AG04449 (cell line): ENCODE data around the gene TNK2.

ENCODE experiments used
- CTCF ChIA-PET: fragments of 350-600 bp; formaldehyde crosslinking; extraction: SDS; loops from one replicate; lab custom pipeline; 2021; ENCODE audit warnings: antibody characterized with exemption; lab: Yijun Ruan, JAX
- POLR2A ChIA-PET: fragments of 400-600, 350-600 bp; formaldehyde crosslinking; extraction: SDS; loops from one replicate; lab custom pipeline; 2020; ENCODE audit warnings: antibody characterized with exemption, inconsistent platforms; lab: Yijun Ruan, JAX
- DNase-seq: peaks from one replicate; pipeline ENCODE4 v3.0.0-alpha.2; 2010; ENCODE audit warnings: low read depth, low spot score
- H3K4me3 ChIP-seq: 2 replicates; pipeline ENCODE4 v1.5.1; 2011; ENCODE audit warnings: low read depth, mild to moderate bottlenecking, control low read depth, low read length
- TF ChIP-seq, protein P1 (sequence below): IDR thresholded peaks from one replicate; pipeline ENCODE4 v1.5.1; 2011; ENCODE audit warnings: mild to moderate bottlenecking, moderate library complexity, low read length, control low read depth, inconsistent platforms; ENCODE audit not compliant: insufficient read depth; ENCODE audit errors: missing control alignments

The TNK2 gene

GRCh38 chr3:195823999-195824398 lies 84.4 kb downstream of the TNK2 start:
- ChIA-PET CTCF (no interaction called here), POLR2A (no interaction called here)
- TF ChIP-seq, protein P1, sequence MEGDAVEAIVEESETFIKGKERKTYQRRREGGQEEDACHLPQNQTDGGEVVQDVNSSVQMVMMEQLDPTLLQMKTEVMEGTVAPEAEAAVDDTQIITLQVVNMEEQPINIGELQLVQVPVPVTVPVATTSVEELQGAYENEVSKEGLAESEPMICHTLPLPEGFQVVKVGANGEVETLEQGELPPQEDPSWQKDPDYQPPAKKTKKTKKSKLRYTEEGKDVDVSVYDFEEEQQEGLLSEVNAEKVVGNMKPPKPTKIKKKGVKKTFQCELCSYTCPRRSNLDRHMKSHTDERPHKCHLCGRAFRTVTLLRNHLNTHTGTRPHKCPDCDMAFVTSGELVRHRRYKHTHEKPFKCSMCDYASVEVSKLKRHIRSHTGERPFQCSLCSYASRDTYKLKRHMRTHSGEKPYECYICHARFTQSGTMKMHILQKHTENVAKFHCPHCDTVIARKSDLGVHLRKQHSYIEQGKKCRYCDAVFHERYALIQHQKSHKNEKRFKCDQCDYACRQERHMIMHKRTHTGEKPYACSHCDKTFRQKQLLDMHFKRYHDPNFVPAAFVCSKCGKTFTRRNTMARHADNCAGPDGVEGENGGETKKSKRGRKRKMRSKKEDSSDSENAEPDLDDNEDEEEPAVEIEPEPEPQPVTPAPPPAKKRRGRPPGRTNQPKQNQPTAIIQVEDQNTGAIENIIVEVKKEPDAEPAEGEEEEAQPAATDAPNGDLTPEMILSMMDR = no peak
- H3K4me3 ChIP-seq = no peak overlapping the region
- no peak for DNase-seq

- H3K4me3 ChIP-seq = no peak overlapping the region
- ChIA-PET POLR2A (no interaction called here), CTCF (interaction anchor here (2.3 kb wide), 1 partner anchor 27 kb away, joined by 5 read pairs; no protein-coding TSS in a partner anchor)
- TF ChIP-seq, protein P1 = no peak
- DNase-seq = no peak
Measured at GRCh38 chr3:195823280-195823679, 85.1 kb downstream of the TNK2 start.

- H3K4me3 ChIP-seq = no peak overlapping the region
- no peak for DNase-seq
- TF ChIP-seq, protein P1 = no peak
- CTCF ChIA-PET = interaction anchor here (2.3 kb wide), 1 partner anchor 28 kb away, joined by 5 read pairs; no protein-coding TSS in a partner anchor
- POLR2A ChIA-PET = no interaction called here
Measured at GRCh38 chr3:195822131-195822696, 86.1 kb downstream of the TNK2 start.

DNA sequence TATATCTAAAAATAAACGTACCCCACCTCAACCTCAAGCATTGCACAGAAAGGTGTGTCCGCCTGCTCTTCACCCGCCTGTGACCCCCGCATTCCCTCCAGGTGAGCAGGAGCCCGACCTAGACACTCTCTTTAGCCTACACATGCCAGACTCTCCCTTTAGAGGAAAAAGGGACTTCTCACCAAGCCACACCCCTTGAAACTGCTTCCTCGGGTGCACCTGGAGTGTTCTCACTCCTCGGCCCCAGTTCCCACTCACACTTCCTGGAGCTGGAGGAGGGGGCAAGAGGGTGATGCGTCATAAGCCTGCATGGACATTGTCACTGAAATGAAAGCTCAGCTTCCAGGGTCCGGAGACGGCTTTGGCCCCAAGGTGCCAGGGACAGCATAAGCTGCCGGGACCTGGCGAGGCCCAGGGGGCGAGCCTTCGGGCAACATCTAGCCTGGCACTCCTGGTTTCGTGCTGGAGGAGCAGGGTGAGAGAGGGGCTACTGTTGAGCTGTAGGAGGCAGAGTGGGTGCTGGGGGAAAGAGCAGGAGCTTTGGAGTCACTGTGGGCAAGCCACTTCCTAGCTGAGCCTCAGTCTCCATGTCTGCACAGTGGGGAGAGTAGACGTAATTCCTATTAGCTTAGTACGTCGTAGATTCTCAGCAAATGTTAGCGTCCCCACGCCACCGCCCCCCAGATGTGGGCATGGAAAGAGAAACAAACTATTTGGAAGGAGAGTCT lies 86.8 kb downstream of the TNK2 start:
- ChIA-PET CTCF (interaction anchor here (2.3 kb wide), 1 partner anchor 29 kb away, joined by 5 read pairs; no protein-coding TSS in a partner anchor), POLR2A (no interaction called here)
- TF ChIP-seq, protein P1 = no peak
- DNase-seq = no peak
- no peak overlapping the region for H3K4me3 ChIP-seq

DNA sequence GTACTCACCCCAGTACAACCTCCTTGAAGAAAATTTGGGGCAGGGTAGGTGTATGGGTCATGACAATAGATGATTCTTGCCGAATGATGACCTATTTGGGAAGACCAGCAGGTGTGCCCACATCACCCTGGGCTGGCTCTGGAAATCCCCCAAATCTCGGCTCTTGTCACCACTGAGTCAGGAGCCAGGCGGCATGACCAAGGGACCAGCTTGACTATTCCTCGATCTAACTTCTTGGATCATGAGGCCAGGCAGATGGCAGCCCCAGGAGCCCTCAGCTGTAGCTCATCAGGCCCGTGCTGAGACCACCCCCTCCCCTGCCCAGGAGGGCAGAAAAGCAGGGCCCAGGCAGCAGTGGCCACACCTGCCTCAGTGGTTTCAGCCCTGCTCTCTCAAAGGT lies 87.5 kb downstream of the TNK2 start:
- ChIA-PET POLR2A (no interaction called here), CTCF (interaction anchor here (2.3 kb wide), 1 partner anchor 29 kb away, joined by 5 read pairs; no protein-coding TSS in a partner anchor)
- no peak overlapping the region for H3K4me3 ChIP-seq
- DNase-seq = no peak
- TF ChIP-seq, protein P1 = no peak

DNA sequence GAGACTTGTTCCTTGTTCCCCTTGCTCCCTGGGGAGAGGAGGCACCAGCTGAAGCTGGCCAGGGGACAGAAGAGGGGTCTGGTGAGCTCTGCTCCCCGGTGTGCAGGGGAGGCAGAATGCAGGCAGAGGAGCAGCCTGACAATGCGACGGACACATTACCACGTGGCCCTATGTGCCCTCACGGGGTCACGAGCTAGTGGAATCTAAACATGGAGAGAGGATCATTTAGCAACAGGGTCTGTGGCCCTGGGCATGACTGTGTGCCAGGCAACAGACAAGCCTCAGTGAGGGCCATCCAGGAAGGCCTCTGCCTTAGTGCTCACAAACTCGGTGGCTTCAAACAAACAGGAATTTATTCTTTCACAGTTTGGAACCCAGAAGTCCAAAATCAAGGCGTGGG lies 88.2 kb downstream of the TNK2 start:
- no peak overlapping the region for H3K4me3 ChIP-seq
- CTCF ChIA-PET = interaction anchor here (1.7 kb wide), 1 partner anchor 39 kb away, joined by 4 read pairs; no protein-coding TSS in a partner anchor
- TF ChIP-seq, protein P1 = no peak
- no peak for DNase-seq
- POLR2A ChIA-PET = no interaction called here
